Measurements from ENCODE around the gene PCDHB4. TPM values are rescaled to one million over a fixed set of nuclear protein-coding genes. Genes with fewer than 3 reads are reported as not detected.
"Not testable (repeated sequence)": the region's sequence is repeated elsewhere in the genome, so short reads cannot be mapped to it uniquely, and the experiment has no call there.

The PCDHB4 gene
- total RNA-seq, 4 donors from 2014 or later = 7.3 to 19.8 (median 14.8) TPM

DNA sequence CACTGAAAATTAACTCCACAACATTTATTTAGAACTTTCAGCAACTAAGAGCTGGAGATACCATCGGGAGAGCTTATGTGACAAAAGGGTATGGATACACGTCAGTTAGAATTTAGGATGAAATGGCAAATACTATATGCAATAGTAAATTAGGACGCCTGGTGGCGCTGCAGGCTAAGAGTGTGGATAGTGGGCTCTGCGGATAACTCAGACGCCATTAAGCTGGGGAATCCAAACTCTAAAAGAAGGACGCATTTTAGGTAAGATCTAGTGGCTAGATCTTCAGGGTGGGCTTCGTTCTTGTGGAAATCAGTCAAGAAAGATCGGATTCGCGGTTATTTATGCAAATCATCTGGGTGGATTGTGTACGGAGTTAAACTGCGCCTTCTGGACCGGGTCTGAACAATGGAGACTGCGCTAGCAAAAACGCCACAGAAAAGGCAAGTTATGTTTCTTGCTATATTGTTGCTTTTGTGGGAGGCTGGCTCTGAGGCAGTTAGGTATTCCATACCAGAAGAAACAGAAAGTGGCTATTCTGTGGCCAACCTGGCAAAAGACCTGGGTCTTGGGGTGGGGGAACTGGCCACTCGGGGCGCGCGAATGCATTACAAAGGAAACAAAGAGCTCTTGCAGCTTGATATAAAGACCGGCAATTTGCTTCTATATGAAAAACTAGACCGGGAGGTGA is 13.6 kb downstream of the PCDHB4 start, which contains the start of gene PCDHB5:
Gene PCDHB5 (plus strand): TSS at position 177 of the 688 bp plus-strand sequence. CDS start 229 bp downstream, at position 406.
- peak within 1 kb of the TSS in 1 of 4 donors; percentile 48 for H3K27ac ChIP-seq
- TF ChIP-seq EP300 (IDR thresholded peaks at IDR 0.05) (no peak), POLR2A (IDR thresholded peaks at IDR 0.05) (no peak)
- TF ChIP-seq, protein P1, sequence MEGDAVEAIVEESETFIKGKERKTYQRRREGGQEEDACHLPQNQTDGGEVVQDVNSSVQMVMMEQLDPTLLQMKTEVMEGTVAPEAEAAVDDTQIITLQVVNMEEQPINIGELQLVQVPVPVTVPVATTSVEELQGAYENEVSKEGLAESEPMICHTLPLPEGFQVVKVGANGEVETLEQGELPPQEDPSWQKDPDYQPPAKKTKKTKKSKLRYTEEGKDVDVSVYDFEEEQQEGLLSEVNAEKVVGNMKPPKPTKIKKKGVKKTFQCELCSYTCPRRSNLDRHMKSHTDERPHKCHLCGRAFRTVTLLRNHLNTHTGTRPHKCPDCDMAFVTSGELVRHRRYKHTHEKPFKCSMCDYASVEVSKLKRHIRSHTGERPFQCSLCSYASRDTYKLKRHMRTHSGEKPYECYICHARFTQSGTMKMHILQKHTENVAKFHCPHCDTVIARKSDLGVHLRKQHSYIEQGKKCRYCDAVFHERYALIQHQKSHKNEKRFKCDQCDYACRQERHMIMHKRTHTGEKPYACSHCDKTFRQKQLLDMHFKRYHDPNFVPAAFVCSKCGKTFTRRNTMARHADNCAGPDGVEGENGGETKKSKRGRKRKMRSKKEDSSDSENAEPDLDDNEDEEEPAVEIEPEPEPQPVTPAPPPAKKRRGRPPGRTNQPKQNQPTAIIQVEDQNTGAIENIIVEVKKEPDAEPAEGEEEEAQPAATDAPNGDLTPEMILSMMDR (IDR thresholded peaks at IDR 0.05) = peak in 2 of 5 experiments; percentile 12 to 32
- no peaks in the 10 kb centered on the region for H3K4me1 ChIP-seq
- 23 to 26% methylated on average over 22 of the region's 22 CpGs for WGBS, 2 donors
- no peaks in the 10 kb centered on the region for H3K36me3 ChIP-seq
- no peaks in the 10 kb centered on the region for H3K27me3 ChIP-seq
- H3K4me3 ChIP-seq = peak within 1 kb of the TSS; percentile 8 to 48 (median 16)
- H3K9me3 ChIP-seq = peaks cover 0 to 97% (median 27%) of the 10 kb centered on the region in 4 donors
- peak in 1 of 2 donors; percentile 33 for DNase-seq (ENCODE audit: low spot score in 2 of 2)

DNA sequence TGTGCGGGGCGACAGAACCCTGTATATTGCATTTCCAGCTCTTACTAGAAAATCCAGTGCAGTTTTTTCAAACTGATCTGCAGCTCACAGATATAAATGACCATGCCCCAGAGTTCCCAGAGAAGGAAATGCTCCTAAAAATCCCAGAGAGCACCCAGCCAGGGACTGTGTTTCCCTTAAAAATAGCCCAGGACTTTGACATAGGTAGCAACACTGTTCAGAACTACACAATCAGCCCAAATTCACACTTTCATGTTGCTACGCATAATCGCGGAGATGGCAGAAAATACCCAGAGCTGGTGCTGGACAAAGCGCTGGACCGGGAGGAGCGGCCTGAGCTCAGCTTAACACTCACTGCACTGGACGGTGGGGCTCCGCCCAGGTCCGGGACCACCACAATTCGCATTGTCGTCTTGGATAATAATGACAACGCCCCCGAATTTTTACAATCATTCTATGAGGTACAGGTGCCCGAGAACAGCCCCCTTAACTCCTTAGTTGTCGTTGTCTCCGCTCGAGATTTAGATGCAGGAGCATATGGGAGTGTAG is 14.2 kb downstream of the PCDHB4 start:
- Histone ChIP-seq H3K4me3 (peak overlapping the region; percentile 8 to 48 (median 16)), H3K27ac (no peak overlapping the region), H3K4me1 (no peaks in the 10 kb centered on the region), H3K36me3 (no peaks in the 10 kb centered on the region), H3K9me3 (peaks cover 0 to 97% (median 26%) of the 10 kb centered on the region in 4 donors), H3K27me3 (no peaks in the 10 kb centered on the region)
- no peak for TF ChIP-seq EP300 (IDR thresholded peaks at IDR 0.05)
- TF ChIP-seq, protein P1 (IDR thresholded peaks at IDR 0.05) = no peak
- WGBS, 2 donors = 67% methylated on average over 19 of the region's 19 CpGs
- DNase-seq (ENCODE audit: low spot score in 2 of 2) = no peak

DNA sequence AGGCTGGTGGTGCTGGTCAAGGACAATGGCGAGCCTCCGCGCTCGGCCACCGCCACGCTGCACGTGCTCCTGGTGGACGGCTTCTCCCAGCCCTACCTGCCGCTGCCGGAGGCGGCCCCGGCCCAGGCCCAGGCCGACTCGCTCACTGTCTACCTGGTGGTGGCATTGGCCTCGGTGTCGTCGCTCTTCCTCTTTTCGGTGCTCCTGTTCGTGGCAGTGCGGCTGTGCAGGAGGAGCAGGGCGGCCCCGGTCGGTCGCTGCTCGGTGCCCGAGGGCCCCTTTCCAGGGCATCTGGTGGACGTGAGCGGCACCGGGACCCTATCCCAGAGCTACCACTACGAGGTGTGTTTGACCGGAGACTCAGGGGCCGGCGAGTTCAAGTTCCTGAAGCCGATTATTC is 15.7 kb downstream of the PCDHB4 start:
- 57 to 69% methylated on average over 16 to 27 of the region's 34 CpGs for WGBS, 2 donors
- H3K4me1 ChIP-seq; H3K4me3 ChIP-seq; H3K36me3 ChIP-seq; DNase-seq (ENCODE audit: low spot score in 2 of 2); H3K27ac ChIP-seq; H3K27me3 ChIP-seq: not testable (repeated sequence)
- peaks cover 0 to 97% (median 27%) of the 10 kb centered on the region in 4 donors for H3K9me3 ChIP-seq

DNA sequence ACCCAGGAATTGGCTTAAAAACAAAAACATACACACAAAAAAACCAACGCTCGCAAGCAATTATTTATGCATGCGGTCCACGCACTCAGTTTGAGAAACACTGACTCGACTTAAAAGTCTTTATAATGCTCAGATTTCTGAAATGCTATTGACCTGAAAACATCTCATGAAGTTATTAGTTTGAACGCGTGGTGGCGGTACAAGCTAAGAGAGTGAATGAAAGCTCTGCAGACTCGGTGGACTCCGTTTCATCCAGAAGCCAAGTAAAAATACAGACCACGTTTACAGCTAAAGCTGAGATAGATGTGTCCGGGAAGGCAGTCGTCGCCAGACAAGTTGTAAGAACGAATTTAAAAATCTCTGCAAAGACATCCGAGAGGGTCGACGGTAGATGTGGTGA is 28.2 kb downstream of the PCDHB4 start, which contains the start of gene PCDHB6:
Gene PCDHB6 (plus strand): TSS at position 246 of the 400 bp plus-strand sequence. CDS start 201 bp downstream, outside the sequence.
- WGBS, 2 donors = 19 to 26% methylated on average over 18 of the region's 18 CpGs
- Histone ChIP-seq H3K4me1 (no peaks in the 10 kb centered on the region), H3K36me3 (no peaks in the 10 kb centered on the region), H3K4me3 (peak within 1 kb of the TSS in 1 of 4 donors; percentile 18), H3K27ac (no peak within 1 kb of the TSS), H3K9me3 (peaks cover 0 to 100% (median 35%) of the 10 kb centered on the region in 4 donors), H3K27me3 (no peaks in the 10 kb centered on the region)
- DNase-seq (ENCODE audit: low spot score in 2 of 2) = no peak
- no peak for TF ChIP-seq EP300 (IDR thresholded peaks at IDR 0.05)
- TF ChIP-seq, protein P1 (IDR thresholded peaks at IDR 0.05) = peak in 1 of 5 experiments; percentile 7

DNA sequence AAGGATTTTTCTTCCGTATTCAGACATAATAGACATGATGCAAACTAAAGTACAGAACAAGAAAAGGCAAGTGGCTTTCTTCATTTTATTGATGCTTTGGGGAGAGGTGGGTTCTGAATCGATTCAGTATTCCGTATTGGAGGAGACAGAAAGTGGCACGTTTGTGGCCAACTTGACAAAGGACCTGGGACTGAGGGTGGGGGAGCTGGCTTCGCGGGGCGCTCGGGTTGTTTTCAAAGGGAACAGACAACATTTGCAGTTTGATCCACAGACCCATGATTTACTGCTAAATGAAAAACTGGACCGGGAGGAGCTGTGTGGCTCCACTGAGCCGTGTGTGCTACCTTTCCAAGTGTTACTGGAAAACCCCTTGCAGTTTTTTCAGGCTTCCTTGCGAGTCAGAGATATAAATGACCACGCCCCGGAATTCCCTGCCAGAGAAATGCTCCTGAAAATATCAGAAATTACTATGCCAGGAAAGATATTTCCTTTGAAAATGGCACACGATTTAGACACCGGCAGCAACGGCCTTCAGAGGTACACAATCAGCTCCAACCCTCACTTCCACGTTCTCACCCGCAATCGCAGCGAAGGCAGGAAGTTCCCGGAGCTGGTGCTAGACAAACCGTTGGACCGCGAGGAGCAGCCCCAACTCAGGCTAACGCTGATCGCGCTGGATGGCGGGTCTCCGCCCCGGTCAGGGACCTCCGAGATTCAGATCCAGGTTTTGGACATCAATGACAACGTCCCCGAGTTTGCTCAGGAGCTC is 28.8 kb downstream of the PCDHB4 start:
- no peaks in the 10 kb centered on the region for H3K36me3 ChIP-seq
- H3K9me3 ChIP-seq = peaks cover 0 to 100% (median 33%) of the 10 kb centered on the region in 4 donors
- 54 to 56% methylated on average over 33 of the region's 33 CpGs for WGBS, 2 donors
- H3K4me3 ChIP-seq = peak overlapping the region in 1 of 4 donors; percentile 18
- TF ChIP-seq POLR2A (IDR thresholded peaks at IDR 0.05) = no peak
- TF ChIP-seq EP300 (IDR thresholded peaks at IDR 0.05) = no peak
- TF ChIP-seq, protein P1 (IDR thresholded peaks at IDR 0.05) = no peak
- no peak overlapping the region for H3K27ac ChIP-seq
- no peaks in the 10 kb centered on the region for H3K27me3 ChIP-seq
- no peak for DNase-seq (ENCODE audit: low spot score in 2 of 2)
- no peaks in the 10 kb centered on the region for H3K4me1 ChIP-seq
